ENCODE data around the gene PRX.

Gene PRX

DNA sequence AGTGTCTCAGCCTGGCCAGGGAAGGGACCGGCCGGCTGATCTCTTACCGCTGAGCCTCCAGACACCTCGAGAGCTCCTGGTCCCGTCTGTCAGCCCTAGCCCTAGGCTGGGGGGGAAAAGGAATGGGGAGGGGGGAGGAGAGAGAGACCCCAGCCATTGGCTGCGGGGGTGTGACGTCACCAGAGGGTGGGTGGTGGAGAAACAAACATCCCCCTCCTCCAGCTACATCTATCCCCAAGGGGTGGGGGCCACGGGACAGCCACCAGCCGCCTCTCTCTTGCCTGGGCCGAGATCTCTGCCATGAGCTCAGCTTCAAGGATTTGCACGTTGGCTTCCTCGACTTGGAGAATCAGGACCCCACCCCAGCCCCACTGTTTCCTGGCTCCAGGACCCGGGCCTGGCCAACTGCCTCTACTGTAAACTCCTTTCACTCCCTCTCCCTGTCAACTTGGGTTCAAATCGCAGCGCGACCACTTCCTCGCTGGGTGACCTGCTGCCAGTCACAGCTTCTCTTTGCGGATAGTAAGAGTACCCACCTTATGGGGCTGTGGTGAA, at the start of gene PRX:
Gene PRX (minus strand): TSS at position 88 of the 555 bp plus-strand sequence. CDS start 5,446 bp downstream, outside the sequence.
- no peak for DNase-seq (ENCODE audit: low read depth)

GRCh38 chr19:40461669-40462221, 48.6 kb upstream of the PRX start:
- DNase-seq (ENCODE audit: low read depth): no peak

GRCh38 chr19:40460185-40460584, 47.0 kb upstream of the PRX start:
- DNase-seq (ENCODE audit: low read depth): no peak

DNA sequence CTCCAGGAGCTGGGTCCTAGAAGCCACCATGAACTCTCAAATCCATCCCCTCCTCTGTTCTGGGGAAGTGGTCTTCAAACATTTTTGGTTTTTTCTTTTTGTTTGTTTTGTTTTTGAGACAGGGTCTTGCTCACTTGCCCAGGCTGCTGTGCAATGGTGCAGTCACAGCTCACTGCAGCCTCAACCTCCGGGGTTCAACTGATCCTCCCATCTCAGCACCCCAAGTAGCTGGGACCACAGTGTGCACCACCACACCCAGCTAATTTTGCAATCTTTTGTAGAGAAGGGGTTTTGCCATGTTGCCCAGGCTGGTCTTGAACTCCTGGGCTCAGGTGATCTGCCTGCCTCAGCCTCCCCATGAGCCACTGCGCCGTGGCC, 45.4 kb upstream of the PRX start:
- no peak for DNase-seq (ENCODE audit: low read depth)

DNA sequence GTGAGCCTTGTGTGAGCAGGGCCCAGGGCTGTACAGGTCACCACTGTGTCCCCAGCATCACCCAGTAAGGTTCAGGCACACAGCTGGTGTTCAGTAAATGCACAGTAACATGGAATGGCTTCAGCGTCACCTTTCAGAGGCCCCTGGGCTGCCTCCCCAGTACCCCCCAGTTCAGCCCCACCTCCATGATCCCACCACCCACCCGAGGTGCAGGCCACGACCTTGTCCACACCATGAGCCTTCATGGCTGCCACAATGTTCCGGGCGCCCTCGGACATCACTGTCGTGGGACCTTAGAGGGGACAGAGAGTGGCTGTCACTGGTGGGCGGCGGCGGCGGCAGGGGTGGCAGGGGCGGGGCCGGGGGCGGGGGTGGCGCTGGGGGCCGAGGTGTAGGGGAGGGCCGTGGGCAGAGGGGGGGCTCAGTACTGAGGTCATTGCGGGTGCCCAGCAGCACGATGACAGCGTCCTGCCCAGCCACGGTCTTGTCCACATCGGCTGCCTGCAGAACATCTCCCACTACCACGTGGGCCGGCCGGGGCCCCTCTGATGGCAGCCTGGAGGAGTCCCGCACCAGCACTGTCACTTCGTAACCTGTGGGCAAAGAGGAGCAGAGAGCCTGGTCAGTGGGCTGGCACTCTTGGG, 44.9 kb upstream of the PRX start:
- no peak for DNase-seq (ENCODE audit: low read depth)

DNA sequence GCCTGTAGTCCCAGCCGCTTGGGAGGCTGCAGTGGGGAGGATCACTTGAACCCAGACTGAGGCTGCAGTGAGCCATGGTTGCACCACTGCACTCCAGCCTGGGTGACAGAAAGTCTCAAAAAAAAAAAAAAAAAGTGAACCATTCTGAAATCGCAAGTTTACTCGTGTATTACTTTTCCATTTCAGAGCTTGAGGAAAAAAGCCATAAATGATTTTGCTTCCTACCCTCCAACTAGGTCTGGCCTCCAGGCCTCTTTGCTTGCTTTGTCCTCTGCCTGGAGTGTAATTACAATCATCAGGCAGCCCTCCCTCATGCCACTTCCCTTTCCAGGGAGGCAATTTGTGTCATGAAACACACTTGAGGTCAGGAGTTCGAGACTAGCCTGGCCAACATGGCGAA, 43.9 kb upstream of the PRX start:
- no peak for DNase-seq (ENCODE audit: low read depth)

- DNase-seq (ENCODE audit: low read depth): peak; percentile 23
Observed at GRCh38 chr19:40453943-40454342, 40.8 kb upstream of the PRX start.

DNA sequence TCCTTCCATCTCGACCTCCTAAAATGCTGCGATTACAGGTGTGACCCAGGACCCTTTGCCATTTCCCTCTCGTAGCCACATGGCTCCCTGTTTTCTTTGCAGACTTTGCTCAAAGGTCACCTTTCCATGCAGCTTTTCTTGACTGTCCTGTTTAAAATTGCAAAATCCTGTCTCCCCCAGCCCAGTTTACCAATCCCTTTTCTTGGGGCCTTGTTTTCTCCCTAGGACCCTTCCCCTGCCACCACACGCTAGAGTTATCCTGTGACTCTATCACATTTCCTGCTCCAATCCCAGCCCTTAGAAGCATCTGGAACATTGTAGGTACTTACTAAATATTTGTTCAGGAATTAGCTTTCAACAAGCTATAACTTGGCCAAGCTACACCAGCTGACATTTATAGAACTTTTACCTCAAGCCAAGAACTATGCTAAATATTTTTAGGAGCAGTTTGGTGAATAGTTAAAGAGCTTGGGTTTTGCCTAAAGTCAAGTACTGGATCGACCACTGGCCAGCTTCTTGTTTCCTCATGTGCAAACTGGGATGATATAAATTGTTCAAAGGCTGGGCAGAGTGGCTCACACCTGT, 40.1 kb upstream of the PRX start:
- DNase-seq (ENCODE audit: low read depth): no peak

DNA sequence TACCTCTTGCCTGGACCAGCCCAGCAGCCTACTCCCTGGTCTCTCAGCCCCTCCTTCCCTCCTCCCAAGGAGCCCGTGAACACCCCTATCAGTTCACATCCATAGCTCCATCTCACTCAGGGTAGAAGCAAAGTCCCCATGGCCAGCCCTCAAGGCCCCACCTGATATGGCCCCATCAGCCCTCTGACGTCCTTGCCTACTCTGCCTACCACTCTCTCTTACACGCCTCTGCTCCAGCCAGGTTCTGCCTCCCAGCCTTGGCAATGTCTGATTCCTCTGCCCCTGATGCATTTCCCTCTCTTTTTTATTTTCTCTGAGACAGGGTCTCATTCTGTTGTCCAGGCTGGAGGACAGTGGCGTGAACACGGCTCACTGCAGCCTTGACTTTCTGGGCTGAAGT, 38.8 kb upstream of the PRX start:
- no peak for DNase-seq (ENCODE audit: low read depth)

DNA sequence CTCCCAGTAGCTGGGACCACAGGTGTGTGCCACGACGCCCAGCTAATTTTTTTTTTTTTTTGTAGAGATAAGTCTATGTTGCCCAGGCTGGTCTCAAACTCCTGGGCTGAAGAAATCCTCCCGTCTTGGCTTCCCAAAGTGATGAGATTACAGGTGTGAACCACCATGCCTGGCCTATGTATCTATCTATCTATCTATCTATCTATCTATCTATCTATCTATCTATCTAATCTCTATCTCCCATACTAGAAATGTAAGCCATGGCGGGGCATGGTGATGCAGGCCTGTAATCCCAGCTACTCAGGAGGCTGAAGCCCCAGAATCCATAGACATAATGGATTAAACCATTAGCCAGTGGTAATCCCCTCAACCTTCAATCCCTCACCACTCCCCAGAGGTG, 37.5 kb upstream of the PRX start:
- DNase-seq (ENCODE audit: low read depth): no peak

- no peak for DNase-seq (ENCODE audit: low read depth)
Observed at GRCh38 chr19:40449506-40449905, 36.3 kb upstream of the PRX start.

DNA sequence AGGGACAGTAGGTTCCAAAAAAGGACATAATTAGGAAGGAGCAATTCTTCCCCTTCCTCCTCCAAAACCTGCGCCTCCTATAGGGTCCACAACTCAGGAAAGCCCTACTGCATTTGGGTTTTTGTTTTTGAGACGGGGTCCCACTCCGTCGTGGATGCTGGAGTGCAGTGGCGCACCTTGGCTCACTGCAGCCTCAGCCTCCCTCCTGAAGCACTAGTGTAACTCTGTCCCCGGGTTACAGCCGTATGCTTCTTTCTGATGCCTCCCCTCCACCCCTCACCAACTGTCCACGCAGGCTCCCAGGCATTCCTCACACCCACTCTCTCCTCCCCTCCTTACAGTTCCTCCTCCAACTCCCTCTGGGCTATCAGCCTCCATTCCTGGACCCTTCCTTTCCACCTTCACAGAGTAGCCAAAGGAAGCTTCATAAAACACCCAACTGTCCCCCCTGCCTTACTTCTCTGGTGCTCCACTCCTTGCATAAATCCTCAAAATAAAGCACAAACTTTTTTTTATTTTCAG, 33.1 kb upstream of the PRX start:
- DNase-seq (ENCODE audit: low read depth): no peak

DNA sequence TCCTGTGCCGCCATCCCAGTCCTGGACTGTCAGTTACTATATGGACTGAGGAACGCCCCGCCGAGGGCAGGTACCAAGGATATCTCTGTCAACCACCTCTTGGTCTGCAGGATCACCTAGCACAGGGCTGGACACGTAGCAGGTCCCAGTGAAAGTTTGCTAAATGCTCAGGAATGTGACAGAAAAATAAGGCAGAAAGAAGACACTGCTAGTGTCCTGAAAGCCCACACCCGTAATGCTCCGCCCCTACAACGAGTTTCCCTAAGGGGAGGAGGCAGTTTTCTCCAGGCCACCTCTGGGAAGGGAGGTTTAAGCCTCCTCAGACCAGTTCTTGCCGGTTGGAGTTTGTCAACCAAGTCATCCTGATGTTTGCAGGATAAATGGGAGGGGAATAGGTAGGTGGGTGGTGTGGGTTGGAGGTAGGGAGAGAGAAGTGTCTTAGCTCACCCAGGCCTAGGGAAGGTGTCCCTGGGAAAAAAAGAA, 32.6 kb upstream of the PRX start:
- no peak for DNase-seq (ENCODE audit: low read depth)

DNA sequence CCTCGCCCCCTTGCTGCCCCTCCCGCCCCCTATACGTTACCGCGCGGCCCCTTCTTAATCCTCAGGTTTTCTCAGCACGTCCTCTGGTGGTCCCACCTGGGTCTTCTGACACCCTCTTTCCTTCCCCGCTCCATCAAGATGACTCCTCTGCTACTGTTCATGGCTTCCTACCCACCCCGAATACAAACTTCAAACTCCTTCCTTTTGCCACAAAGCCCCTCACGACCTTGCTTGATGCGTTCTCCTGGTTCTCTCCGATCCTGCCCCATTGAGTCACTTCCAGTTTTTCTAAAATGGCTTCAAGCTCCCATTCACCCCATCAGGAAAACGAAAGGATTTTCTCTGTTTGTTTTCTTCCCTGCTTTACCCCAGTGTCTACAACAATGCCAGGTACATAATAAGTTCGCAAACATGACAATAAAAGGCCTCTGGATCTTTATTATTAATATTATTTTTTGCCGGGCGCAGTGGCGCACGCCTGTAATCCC, 31.7 kb upstream of the PRX start:
- no peak for DNase-seq (ENCODE audit: low read depth)

DNA sequence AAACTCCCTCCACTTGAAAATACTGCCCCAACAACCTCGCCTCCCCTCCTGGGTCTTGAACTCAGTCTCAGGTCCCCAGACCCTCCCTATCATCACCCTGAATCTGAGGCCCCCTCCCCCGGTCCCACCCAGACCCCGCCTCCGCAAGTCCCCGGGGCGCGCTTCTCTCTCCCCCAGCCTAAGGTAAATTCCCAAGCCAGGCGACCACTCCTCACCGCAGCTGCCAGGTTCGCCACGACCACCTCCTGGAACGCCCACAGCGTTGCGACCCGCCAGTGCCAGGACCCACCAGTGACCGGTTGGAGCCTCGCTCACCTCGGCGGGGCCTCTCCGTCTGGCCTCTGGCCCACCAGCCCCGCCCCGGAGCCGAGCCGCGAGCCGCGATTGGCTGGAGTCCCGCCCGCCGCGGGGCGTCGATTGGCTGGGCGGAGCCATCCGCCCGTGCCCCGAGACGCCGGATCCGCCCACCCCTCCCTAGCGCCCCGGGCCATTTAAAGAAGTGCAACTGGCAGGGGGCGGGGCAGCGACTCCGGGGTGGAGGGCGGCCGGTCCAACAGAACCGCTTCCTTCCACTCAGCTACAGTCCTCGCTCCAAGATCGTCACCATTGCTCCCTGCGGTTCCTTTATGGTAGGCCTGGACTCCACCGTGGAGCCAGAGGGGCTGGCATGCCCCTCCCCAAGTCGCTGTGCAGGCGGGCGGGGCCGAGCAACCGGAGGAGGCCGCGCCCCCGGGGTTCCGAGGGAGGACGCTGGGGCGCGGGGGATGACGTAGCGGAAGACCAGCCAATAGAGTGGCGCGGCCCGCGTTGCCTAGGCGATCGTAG, 31.0 kb upstream of the PRX start, which contains the start of gene SERTAD3:
Gene SERTAD3 (minus strand): TSS at position 336 of the 825 bp plus-strand sequence. CDS start 2,255 bp downstream, outside the sequence.
- peak; percentile 96 for DNase-seq (ENCODE audit: low read depth)

DNA sequence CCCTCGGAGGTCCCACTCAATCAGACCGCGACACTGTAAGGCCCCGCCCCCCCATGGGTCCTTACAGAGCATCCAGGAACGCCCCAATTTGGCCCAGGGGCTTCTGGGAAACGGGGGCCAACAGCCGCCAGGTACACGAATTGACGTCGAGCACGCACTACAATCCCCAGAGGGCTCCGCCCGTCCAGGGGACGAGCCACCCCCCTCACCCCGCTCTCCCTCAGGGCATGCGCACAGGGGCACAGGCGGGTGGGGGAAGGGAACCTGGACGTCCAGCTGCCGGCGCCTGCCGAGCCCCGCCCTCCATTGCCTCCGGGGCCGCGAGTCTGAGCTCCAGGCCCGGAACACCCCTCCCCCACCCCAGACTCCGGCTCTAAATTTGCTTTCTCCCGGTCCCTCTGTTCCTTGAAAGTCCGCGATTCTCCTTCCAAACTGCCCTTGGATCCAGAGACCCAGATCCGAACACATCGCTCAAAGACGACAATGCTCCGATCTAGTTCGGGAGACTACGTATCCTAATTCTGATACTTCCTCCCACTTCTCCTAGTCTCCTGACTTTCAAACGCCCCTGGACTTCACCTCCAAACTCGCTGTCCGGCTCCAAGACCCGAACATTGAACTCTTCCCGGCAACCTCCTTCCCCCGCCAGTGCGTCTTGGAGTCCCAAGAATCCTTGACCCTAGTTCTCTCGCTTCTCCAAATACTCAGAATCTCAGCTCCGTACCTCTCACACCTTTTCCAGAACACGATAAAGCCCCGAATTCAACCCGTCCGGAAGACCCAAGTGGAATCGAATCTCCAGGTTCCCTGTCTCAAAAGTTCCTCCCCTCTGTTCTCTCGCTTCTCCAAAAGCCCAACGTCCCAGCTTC, 30.2 kb upstream of the PRX start:
- peak; percentile 100 for DNase-seq (ENCODE audit: low read depth)

DNA sequence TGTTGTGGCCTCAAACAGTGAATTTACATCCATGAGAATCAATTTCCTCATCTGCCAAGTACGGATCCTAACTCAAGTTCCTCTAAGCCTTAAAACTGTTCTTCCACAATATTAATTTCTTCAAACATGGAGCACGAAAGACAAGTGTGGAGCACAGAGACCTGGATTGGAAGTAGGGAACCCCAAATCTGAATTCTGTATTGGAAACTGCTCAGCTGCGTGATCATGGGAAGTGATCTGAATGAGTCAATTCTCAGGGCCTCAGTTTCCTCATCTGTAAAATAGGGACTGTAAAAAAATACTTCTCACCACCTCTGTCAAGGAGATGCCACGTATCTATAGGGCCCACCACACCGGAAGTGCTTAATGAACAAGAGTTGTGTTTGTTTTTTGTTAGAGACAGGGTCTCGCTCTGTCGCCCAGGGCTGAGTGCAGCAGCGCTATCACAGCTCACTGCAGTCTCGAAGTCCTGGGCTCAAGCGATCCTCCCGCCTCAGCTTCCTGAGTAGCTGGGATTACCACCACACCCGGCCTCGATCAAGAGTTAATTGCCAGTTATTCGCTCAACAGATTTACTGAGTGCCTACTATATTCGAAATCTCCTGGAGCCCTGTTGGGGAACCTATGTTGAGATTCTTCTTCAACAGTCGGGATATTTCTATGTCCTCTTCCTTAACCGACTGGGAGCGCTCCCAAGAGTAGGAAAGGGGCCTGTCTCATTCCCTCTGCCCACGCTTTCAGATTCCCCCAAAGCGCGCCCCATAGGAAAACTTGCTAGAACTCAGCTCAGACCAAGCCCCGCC, 29.4 kb upstream of the PRX start:
- no peak for DNase-seq (ENCODE audit: low read depth)

GRCh38 chr19:40441719-40442253, 28.6 kb upstream of the PRX start:
- no peak for DNase-seq (ENCODE audit: low read depth)

DNA sequence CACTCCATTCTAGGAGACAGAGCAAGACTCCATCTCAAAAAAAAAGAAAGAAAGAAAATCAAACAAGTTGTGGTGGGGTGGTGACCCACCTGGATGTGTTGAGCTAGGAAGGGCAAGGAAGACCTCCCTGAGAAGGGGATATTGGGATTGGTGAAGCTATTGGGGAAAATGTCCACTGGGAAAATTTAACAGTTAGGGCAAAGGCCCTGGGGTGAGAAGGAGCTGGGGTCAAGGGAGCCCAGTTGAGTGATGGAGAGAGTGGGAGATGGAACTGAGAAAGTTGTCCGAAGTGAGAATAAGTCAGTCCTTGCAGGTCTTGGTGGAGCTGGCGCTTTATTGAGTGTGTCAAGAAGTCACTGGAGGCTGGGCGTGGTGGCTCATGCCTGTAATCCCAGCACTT, 25.1 kb upstream of the PRX start:
- no peak for DNase-seq (ENCODE audit: low read depth)
